GM21360 (cell line): ENCODE measurements around the gene AP3B1.
"Not testable (repeated sequence)": the region's sequence is repeated elsewhere in the genome, so short reads cannot be mapped to it uniquely, and the experiment has no call there.

Experiments
- ATAC-seq: cut with Tn5 transposase; IDR thresholded peaks from one replicate; pipeline ENCODE4 v1.9.1; 2021; ENCODE audit warnings: mild to moderate bottlenecking, moderate library complexity; ENCODE audit not compliant: unreplicated experiment

AP3B1 gene

GRCh38 chr5:78178356-78178755, 116.1 kb downstream of the AP3B1 start:
- ATAC-seq: no peak

DNA sequence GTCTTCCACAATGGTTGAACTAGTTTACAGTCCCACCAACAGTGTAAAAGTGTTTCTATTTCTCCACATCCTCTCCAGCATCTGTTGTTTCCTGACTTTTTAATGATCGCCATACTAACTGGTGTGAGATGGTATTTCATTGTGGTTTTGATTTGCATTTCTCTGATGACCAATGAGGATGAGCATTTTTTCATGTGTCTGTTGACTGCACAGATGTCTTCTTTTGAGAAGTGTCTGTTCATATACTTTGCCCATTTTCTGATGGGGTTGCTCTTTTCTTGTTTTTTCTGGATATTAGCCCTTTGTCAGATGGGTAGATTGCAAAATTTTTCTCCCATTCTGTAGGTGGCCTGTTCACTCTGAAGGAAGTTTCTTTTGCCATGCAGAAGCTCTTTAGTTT, 124.2 kb downstream of the AP3B1 start:
- not testable (repeated sequence) for ATAC-seq

GRCh38 chr5:78162253-78162862, 132.1 kb downstream of the AP3B1 start:
- no peak for ATAC-seq

DNA sequence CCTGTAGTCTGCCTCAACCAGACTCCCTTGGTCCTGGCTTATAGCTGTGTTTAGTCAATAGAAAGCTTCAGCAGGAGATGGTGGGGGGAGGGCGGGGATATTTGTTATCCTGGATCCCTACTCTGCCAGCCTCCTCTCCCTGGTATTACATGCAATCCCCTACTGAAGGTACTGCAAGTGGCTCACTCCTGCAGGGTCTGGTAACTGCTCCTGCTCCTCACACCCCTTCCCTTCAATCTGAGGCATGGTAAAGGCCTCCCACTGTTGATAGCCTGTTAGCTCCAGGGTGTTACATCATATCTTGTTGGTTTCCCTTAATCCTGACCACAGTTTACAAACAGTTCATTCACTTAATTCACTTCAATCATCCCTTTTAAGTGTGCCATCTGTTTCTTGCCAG, 137.5 kb downstream of the AP3B1 start:
- no peak for ATAC-seq

GRCh38 chr5:78151594-78152271, 142.8 kb downstream of the AP3B1 start:
- no peak for ATAC-seq

DNA sequence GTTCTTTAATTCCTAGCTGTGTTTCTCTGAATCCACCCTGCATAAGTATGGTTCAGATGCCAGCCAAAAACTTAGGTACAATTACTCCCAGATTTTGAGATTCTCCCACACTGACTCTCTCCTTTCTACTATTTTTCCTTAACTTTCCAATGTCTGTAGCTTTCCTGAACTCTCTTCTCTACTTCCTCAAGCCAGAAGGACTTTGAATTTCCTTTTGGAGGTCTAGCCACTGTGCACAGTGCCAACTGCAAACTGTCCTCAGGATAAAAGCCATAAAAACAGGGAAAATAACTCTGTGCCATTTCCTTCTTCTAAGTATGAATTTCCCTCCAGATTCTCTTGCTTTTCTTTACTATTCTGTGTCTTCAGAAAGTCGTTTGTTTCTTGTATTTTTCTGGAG, 157.2 kb downstream of the AP3B1 start:
- no peak for ATAC-seq

GRCh38 chr5:78133423-78133822, 161.1 kb downstream of the AP3B1 start:
- ATAC-seq: no peak

DNA sequence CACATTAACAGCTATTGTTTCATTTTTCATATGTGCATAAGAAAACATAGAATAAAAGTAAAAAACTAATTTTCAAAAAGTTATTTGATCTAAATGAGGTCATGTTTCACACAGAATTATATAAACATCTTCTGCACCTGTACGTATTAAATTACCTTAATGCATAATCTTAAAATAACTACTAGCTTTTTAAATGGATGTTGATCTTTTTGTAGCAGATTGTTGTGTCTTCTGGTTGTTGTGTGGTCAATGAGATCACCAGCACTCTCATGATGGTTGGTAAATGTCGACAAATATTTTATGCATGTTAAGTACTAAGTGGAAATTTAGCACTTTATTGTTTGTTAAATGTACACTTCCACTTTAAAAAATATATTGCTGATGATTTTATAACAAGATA, 162.0 kb downstream of the AP3B1 start:
- no peak for ATAC-seq

- no peak for ATAC-seq
Measured at GRCh38 chr5:78129597-78129996, 164.9 kb downstream of the AP3B1 start.

DNA sequence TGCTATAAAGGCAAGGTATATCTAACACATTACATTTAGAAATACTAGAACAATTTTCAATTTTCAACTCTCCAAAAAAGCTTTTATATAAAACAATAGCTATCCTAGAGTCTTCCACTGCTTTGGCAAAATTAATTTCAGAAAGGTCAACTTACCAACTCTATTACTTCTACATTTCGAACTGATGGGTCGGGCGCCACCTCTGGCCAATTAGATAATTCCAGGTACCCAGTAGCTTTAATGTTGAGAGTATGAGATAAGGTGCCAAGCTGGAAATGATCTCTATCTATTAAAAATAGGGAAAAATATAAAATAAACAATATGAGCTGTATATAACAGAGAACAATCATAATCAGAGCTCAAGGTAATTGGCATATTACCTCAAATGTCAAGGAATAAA, 166.6 kb downstream of the AP3B1 start:
- no peak for ATAC-seq

GRCh38 chr5:78126536-78126935, 168.0 kb downstream of the AP3B1 start:
- no peak for ATAC-seq

DNA sequence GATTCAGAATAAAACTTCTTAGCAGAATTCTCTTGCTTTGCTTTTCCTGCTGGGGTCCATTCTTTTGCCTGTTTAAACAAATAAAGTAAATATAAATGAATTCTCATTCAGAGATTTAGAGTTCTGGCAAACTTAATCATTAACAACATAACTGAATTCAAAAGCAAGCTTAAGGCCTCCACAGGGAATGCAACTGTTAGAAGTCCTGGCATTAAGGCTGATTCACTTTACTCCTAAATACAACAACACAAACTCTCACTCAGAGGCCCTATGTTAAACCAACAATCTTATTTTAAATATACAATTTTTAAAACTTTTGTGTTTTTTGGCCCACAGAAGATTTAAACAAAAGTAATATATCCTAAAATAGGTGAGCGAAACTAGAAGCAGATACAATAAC, 178.3 kb downstream of the AP3B1 start:
- ATAC-seq: no peak

- ATAC-seq: no peak
Measured at GRCh38 chr5:78113689-78114264, 180.7 kb downstream of the AP3B1 start.

GRCh38 chr5:78112931-78113330, 181.6 kb downstream of the AP3B1 start:
- ATAC-seq: no peak

DNA sequence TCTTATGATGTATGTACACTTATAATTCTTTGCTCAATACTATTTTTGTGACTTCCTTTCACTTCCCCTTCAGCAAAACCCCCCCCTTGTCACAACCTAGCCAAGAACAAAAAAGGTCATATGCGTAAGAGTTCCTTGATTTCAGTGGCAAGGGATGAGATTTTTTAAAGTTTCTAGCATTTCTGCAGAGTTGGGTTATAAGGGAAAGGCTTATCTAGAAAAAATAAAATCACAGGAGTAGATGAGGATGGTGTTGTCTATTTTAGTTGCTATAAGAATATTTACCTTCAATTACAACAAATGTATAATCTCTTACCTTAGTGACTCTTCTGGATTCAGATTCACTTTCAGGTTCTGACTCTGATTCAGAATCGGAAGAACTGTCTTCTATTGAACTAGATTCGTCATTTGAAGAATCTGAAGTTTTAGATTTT, 184.6 kb downstream of the AP3B1 start:
- ATAC-seq: peak; percentile 62

DNA sequence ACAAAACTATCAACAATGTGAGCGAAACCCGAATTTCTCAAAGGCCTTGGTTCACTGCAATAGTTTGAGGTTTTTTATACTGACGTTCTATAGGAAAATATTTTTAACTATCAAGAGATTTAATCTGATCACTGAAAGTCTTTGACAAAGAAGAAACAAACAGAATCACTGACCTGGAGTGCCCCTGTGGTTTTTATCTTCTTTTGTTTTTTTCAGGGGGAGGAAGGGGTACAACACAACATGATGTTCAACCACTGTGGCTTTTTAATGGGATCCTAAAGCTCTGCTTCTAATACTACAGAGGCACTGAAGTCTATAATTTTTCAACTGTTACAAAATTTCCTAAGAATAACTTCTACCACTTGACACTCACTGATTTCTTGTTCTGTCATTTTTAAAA, 185.9 kb downstream of the AP3B1 start:
- ATAC-seq: no peak

DNA sequence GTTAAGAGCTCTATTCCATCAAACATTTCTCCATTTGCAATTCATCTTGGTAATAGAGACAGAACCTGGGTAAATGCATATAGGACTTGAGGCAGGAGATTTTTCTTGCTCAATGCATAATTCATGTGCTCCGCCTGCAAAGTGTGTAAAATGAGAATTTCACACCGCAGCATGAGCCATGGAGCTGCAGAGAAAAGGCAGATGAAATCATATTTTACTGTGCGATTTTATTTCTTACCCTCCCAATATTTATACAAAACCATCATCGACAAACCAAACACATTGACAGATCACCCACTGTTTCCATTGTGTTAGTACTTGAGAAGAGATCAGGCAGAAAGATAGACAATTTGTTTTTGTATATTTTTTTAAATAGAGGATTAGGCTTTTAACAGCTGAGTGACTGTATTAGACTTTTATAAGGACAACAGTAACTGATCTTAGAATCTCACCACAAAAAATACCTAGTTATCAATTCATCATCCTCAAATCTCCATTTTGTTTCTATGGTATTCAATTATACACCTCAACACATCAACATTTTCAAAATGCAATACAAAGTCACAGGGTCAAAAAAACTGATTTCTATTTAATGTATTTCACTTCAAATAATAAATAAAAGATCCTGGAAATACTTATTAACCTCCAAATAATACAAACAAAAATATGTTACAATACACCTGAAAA, 191.1 kb downstream of the AP3B1 start:
- ATAC-seq: no peak

DNA sequence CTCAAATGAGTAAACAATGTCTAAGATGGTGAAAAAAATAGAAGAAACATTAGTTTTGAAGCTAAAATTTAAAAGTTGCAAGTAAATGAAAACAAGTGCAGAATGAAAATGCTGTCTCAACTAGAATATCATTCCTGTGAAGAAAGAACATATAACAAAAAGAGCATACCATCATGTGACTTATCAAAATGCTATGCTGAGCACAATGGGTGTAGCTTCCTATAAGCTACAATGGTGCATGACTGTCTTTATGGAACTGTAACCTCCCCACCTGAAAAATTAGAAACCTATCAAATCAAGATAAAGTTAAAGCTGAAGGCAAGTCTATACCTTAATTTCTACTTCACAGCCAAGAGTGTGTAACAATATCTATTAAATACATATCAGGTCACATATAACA, 192.0 kb downstream of the AP3B1 start:
- no peak for ATAC-seq

- no peak for ATAC-seq
Measured at GRCh38 chr5:78095125-78095524, 199.4 kb downstream of the AP3B1 start.

GRCh38 chr5:78090002-78090401, 204.5 kb downstream of the AP3B1 start:
- no peak for ATAC-seq

DNA sequence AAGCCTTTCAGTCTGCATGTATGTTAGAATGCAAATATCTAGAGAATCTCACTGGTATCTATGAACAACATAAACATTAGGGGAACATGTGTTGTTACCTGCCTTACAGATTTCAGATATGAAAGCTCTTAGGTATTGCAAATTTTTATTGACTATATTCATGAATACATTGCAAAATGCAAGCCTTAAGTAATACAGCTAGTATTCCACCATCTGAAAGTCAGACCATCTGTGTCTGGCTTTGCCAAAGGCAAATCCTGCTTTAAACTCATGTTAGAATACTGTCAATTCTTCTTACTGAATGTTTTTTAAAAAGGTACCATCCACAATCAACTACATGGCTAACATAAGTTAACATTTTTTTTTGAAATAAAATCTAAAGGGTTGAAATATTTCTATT, 215.6 kb downstream of the AP3B1 start:
- ATAC-seq: no peak
